ENCODE results near the gene DOC2A.

DNA sequence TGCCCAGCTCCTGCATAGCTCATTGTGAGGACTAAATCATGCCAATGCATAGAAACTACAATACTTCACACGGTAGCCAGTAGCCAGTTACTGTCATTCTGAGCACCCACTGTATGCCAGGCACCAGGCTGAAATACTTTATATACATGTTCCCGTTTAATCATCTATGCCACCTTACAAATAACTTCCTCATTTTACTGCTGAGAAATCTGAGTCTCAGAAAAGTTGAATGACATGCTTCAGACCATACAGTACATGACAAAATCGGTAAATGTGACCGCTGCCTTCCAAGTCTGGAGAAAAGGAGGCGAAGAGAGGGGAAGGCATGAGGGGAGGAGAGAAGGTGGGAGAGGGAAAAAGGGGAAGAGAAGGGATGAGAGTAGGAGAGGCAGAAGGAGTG, 29.4 kb upstream of the DOC2A start:
- TF ChIP-seq JUND (IDR thresholded peaks at IDR 0.05) (no peak), CTCF (IDR thresholded peaks at IDR 0.05; ENCODE audit: low read depth, low read length, missing input control) (no peak), MAX (IDR thresholded peaks at IDR 0.05) (no peak), HNF4A (conservative IDR thresholded peaks at IDR 0.05) (no peak), YY1 (IDR thresholded peaks at IDR 0.05) (no peak), ATF3 (IDR thresholded peaks at IDR 0.05) (no peak), FOXA2 (IDR thresholded peaks at IDR 0.05) (no peak), RAD21 (IDR thresholded peaks at IDR 0.05) (no peak), GABPA (IDR thresholded peaks at IDR 0.05 in 1 of 2, conservative IDR thresholded peaks at IDR 0.05 in 1 of 2) (no peak), REST (IDR thresholded peaks at IDR 0.05) (no peak), TAF1 (conservative IDR thresholded peaks at IDR 0.05) (no peak), EGR1 (IDR thresholded peaks at IDR 0.05; ENCODE audit: low read depth in 2 of 2) (no peak), FOXA1 (IDR thresholded peaks at IDR 0.05) (no peak)
- TF ChIP-seq, protein P1, sequence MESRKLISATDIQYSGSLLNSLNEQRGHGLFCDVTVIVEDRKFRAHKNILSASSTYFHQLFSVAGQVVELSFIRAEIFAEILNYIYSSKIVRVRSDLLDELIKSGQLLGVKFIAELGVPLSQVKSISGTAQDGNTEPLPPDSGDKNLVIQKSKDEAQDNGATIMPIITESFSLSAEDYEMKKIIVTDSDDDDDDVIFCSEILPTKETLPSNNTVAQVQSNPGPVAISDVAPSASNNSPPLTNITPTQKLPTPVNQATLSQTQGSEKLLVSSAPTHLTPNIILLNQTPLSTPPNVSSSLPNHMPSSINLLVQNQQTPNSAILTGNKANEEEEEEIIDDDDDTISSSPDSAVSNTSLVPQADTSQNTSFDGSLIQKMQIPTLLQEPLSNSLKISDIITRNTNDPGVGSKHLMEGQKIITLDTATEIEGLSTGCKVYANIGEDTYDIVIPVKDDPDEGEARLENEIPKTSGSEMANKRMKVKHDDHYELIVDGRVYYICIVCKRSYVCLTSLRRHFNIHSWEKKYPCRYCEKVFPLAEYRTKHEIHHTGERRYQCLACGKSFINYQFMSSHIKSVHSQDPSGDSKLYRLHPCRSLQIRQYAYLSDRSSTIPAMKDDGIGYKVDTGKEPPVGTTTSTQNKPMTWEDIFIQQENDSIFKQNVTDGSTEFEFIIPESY (IDR thresholded peaks at IDR 0.05), result no peak
